NCI-H146 (cell line): ENCODE measurements around the gene KCNS3.
"Not testable (repeated sequence)": the region's sequence is repeated elsewhere in the genome, so short reads cannot be mapped to it uniquely, and the experiment has no call there.

Experiments
- DNase-seq: peaks from one replicate; lab custom pipeline; 2025; lab: John Stamatoyannopoulos, UW

KCNS3 gene

GRCh38 chr2:17943444-17943843 is 65.0 kb downstream of the KCNS3 start:
- no peak for DNase-seq

- DNase-seq: no peak
Measured at GRCh38 chr2:17947113-17947512, 68.6 kb downstream of the KCNS3 start.

- no peak for DNase-seq
Measured at GRCh38 chr2:17950006-17950405, 71.5 kb downstream of the KCNS3 start.

GRCh38 chr2:17951563-17951962 is 73.1 kb downstream of the KCNS3 start:
- DNase-seq: no peak

- no peak for DNase-seq
Measured at GRCh38 chr2:17958466-17959092, 80.1 kb downstream of the KCNS3 start.

- DNase-seq: no peak
Measured at GRCh38 chr2:17959356-17959755, 80.9 kb downstream of the KCNS3 start.

GRCh38 chr2:17959833-17960232 is 81.4 kb downstream of the KCNS3 start:
- DNase-seq: no peak

- DNase-seq: no peak
Measured at GRCh38 chr2:17960925-17961324, 82.5 kb downstream of the KCNS3 start.

- DNase-seq: no peak
Measured at GRCh38 chr2:17961789-17962188, 83.3 kb downstream of the KCNS3 start.

- DNase-seq: no peak
Measured at GRCh38 chr2:17962876-17963275, 84.4 kb downstream of the KCNS3 start.

- not testable (repeated sequence) for DNase-seq
Measured at GRCh38 chr2:17963571-17963970, 85.1 kb downstream of the KCNS3 start.

- DNase-seq: no peak
Measured at GRCh38 chr2:17965196-17965595, 86.7 kb downstream of the KCNS3 start.

GRCh38 chr2:17966798-17967197 is 88.3 kb downstream of the KCNS3 start:
- DNase-seq: no peak

- no peak for DNase-seq
Measured at GRCh38 chr2:17969661-17970060, 91.2 kb downstream of the KCNS3 start.

GRCh38 chr2:17971531-17972125 is 93.2 kb downstream of the KCNS3 start:
- no peak for DNase-seq

GRCh38 chr2:17972991-17973390 is 94.5 kb downstream of the KCNS3 start:
- DNase-seq: no peak

GRCh38 chr2:17975401-17975800 is 96.9 kb downstream of the KCNS3 start:
- no peak for DNase-seq

- no peak for DNase-seq
Measured at GRCh38 chr2:17976871-17977746, 98.6 kb downstream of the KCNS3 start.

GRCh38 chr2:17979707-17980106 is 101.2 kb downstream of the KCNS3 start:
- no peak for DNase-seq

GRCh38 chr2:17981936-17982335 is 103.5 kb downstream of the KCNS3 start:
- no peak for DNase-seq
